GM12878 (cell line): ENCODE results near the gene CFAP74. TPM values are rescaled to one million over a fixed set of nuclear protein-coding genes. Genes with fewer than 3 reads are reported as not detected.

Source experiments
- ATAC-seq: fragments of 200-7000 bp; cut with Tn5 transposase; 3 replicates; pipeline ENCODE4 v1.9.1; 2020; ENCODE audit warnings: mild to moderate bottlenecking, moderate library complexity
- BruUV-seq: library from RNA; stranded (reverse); fragments of 400-500 nt; replicated peaks from 2 replicates; lab custom pipeline; 2021; lab: Mats Ljungman, UMichigan
- CTCF ChIA-PET: fragments of 300-600 bp; sonication (Branson Sonifier 250); formaldehyde crosslinking; extraction: SDS; loops from one replicate; lab custom pipeline; 2021; ENCODE audit warnings: inconsistent platforms; lab: Yijun Ruan, JAX
- POLR2A ChIA-PET: fragments of 350-600 bp; formaldehyde crosslinking; extraction: SDS; loops from one replicate; lab custom pipeline; 2021; ENCODE audit warnings: inconsistent platforms; lab: Charles Lee
- RAD21 ChIA-PET: fragments of 300-600 bp; sonication (Branson Sonifier 250); formaldehyde crosslinking; loops from one replicate; lab custom pipeline; 2023; ENCODE audit warnings: antibody characterized with exemption; ENCODE audit not compliant: unreplicated experiment; lab: Charles Lee
- SMC1A ChIA-PET: fragments of 300-600 bp; sonication (Branson Sonifier 250); formaldehyde crosslinking; loops from one replicate; lab custom pipeline; 2023; ENCODE audit not compliant: unreplicated experiment, uncharacterized antibody; lab: Charles Lee
- DNase-seq: peaks from one replicate; pipeline ENCODE4 v3.0.0-alpha.2; 2011; ENCODE audit warnings: low read depth, low spot score
- FAIRE-seq: peaks from 3 replicates; lab custom pipeline; 2011; peaks lifted over from hg19 to GRCh38; lab: Jason Lieb, UNC
- H2AFZ ChIP-seq: 2 replicates; pipeline ENCODE4 v1.6.0; 2011; ENCODE audit warnings: low read depth, low read length, control low read depth; ENCODE audit not compliant: control insufficient read depth
- H3K27ac ChIP-seq: 2 replicates; pipeline ENCODE4 v1.5.1; 2011; ENCODE audit warnings: control low read depth; ENCODE audit not compliant: control insufficient read depth, insufficient read depth
- H3K27me3 ChIP-seq, 2 experiments: replicated peaks in 1 of 2; 2 replicates each; pipeline versions ENCODE4 v1.6.0 to v1.6.1; 2011; ENCODE audit warnings: low read length in 1 of 2; ENCODE audit not compliant: control insufficient read depth in 2 of 2, insufficient read depth in 2 of 2
- H3K36me3 ChIP-seq, 2 experiments: 2 replicates each; pipeline ENCODE4 v1.5.1; 2011; ENCODE audit warnings: low read length in 1 of 2; ENCODE audit not compliant: control insufficient read depth in 2 of 2, insufficient read depth in 2 of 2
- H3K4me1 ChIP-seq: 2 replicates; pipeline ENCODE4 v1.6.1; 2011; ENCODE audit warnings: mild to moderate bottlenecking, low read length, moderate library complexity, mixed read lengths; ENCODE audit not compliant: control insufficient read depth, insufficient read depth
- H3K4me2 ChIP-seq: 2 replicates; pipeline ENCODE4 v1.6.0; 2011; ENCODE audit warnings: control low read depth; ENCODE audit not compliant: control insufficient read depth, insufficient read depth
- H3K4me3 ChIP-seq: fragments of 200-600 bp; sonication (generic); 2 replicates; pipeline ENCODE4 v1.5.1; 2016
- H3K79me2 ChIP-seq: 2 replicates; pipeline ENCODE4 v1.6.0; 2011; ENCODE audit warnings: low read length; ENCODE audit not compliant: control insufficient read depth, insufficient read depth
- H3K9ac ChIP-seq: 2 replicates; pipeline ENCODE4 v1.8.0; 2011; ENCODE audit warnings: low read length, control low read depth, mixed read lengths; ENCODE audit not compliant: control insufficient read depth, insufficient read depth
- H3K9me3 ChIP-seq: replicated peaks from 3 replicates; pipeline ENCODE4 v1.5.1; 2011; ENCODE audit warnings: mild to moderate bottlenecking, low read length; ENCODE audit not compliant: control insufficient read depth, insufficient read depth
- H4K20me1 ChIP-seq: 2 replicates; pipeline ENCODE4 v1.6.0; 2011; ENCODE audit not compliant: control insufficient read depth, insufficient read depth
- BHLHE40 ChIP-seq, 2 experiments: fragments of 450-650 bp in 1 of 2; IDR thresholded peaks; 2 replicates each; pipeline ENCODE4 v1.6.1; 2011 to 2017; ENCODE audit warnings: low read depth in 2 of 2, borderline replicate concordance in 1 of 2, improper control_type of control experiment in 1 of 2, low read length in 1 of 2, mild to moderate bottlenecking in 1 of 2
- CHD4 ChIP-seq: fragments of 200-600 bp; sonication (generic); IDR thresholded peaks from 2 replicates; pipeline ENCODE4 v1.6.1; 2016; ENCODE audit warnings: mild to moderate bottlenecking
- CREB1 ChIP-seq: IDR thresholded peaks from 2 replicates; pipeline ENCODE4 v1.6.1; 2012; ENCODE audit warnings: low read depth, mild to moderate bottlenecking, inconsistent platforms
- FOS ChIP-seq: IDR thresholded peaks from 3 replicates; pipeline ENCODE4 v1.6.1; 2011; ENCODE audit warnings: borderline replicate concordance; ENCODE audit not compliant: insufficient read length; ENCODE audit errors: extremely low read depth
- FOXK2 ChIP-seq: fragments of 450-650 bp; IDR thresholded peaks from 2 replicates; pipeline ENCODE4 v1.6.1; 2017; ENCODE audit warnings: mild to moderate bottlenecking, moderate library complexity
- IKZF2 ChIP-seq, 2 experiments: fragments of 450-650 bp; IDR thresholded peaks; 2 replicates each; pipeline ENCODE4 v1.6.1; 2017; ENCODE audit warnings: mild to moderate bottlenecking in 2 of 2, moderate library complexity in 2 of 2
- JUND ChIP-seq: IDR thresholded peaks from 2 replicates; pipeline ENCODE4 v1.6.1; 2012; ENCODE audit warnings: low read depth, mild to moderate bottlenecking, low read length, improper control_type of control experiment, moderate library complexity
- PRDM15 ChIP-seq: fragments of 450-650 bp; formaldehyde crosslinking; IDR thresholded peaks from 2 replicates; pipeline ENCODE4 v1.4.0; 2020; ENCODE audit warnings: mild to moderate bottlenecking, moderate library complexity
- TBL1XR1 ChIP-seq: IDR thresholded peaks from 2 replicates; pipeline ENCODE4 v1.6.1; 2012; ENCODE audit warnings: low read depth, low read length, improper control_type of control experiment
- WRNIP1 ChIP-seq: IDR thresholded peaks from 2 replicates; pipeline ENCODE4 v1.6.1; 2011; ENCODE audit warnings: low read depth, low read length, improper control_type of control experiment, borderline replicate concordance
- ZBED1 ChIP-seq: IDR thresholded peaks from 2 replicates; pipeline ENCODE4 v1.6.1; 2016; ENCODE audit warnings: borderline replicate concordance
- ZNF217 ChIP-seq: fragments of 450-650 bp; IDR thresholded peaks from 2 replicates; pipeline ENCODE4 v1.6.1; 2017; ENCODE audit warnings: antibody characterized with exemption, mild to moderate bottlenecking
- ZNF384 ChIP-seq: IDR thresholded peaks from 2 replicates; pipeline ENCODE4 v1.6.1; 2012; ENCODE audit warnings: low read depth, mild to moderate bottlenecking, low read length, improper control_type of control experiment, borderline replicate concordance
- WGBS: methylation state at CpG from one replicate; pipeline ENCODE4 v1.1.6; 2016; ENCODE audit warnings: low lambda C conversion rate; ENCODE audit not compliant: insufficient replicate concordance, insufficient coverage; ENCODE audit errors: missing lambda C conversion rate; 5-methylcytosine and 5-hydroxymethylcytosine counted together
- in situ Hi-C: fragments of 300-500 bp; cut with MboI; formaldehyde crosslinking; loops from 9 replicates; pipeline ENCODE4 v1.14.3; 2018; ENCODE audit warnings: mixed read lengths
- intact Hi-C: fragments of 100-400 bp; cut with micrococcal nuclease; formaldehyde crosslinking; loops from one replicate; pipeline ENCODE4 v1.14.2; 2022; ENCODE audit not compliant: unreplicated experiment
- polyA plus RNA-seq, 11 experiments: library from polyadenylated mRNA; depleted of rRNA in 4 of 11; unstranded in 6 of 11; stranded (reverse) in 5 of 11; fragments of >200 nt; fragmentation: Nextera tagmentation in 4 of 11; fragmentation: Illumina TruSeq in 1 of 11; extraction: Ambion mirVana in 4 of 11; extraction: Trizol in 1 of 11; gene quantifications; 1 replicate in 1 of 11; 2 replicates in 10 of 11; pipeline versions ENCODE4 v1.2.1 to v1.2.3, GENCODE V29; 2011 to 2016; ENCODE audit warnings: inconsistent platforms in 2 of 11, missing spikeins in 2 of 11, low read depth in 1 of 11
- total RNA-seq, 4 experiments: library from RNA; depleted of rRNA in 3 of 4; stranded (reverse); fragments of >200 nt in 3 of 4; fragmentation: Illumina TruSeq in 1 of 4; extraction: Trizol in 1 of 4; gene quantifications; 2 replicates each; pipeline versions ENCODE4 v1.2.1 to v1.2.3, GENCODE V29; 2013 to 2021

Gene CFAP74
- total and polyA plus RNA-seq, 10 of the 15 experiments (the other 5 are each of a cell fraction or from before 2014, with no cell fraction given): 0.01 TPM; not detected in 9

- no peaks in the 10 kb centered on the region; the same call in 2 of the 3 replicates for H3K9me3 ChIP-seq
- SMC1A ChIA-PET: no interaction called here
- POLR2A ChIA-PET: no interaction called here
These were observed 37.4 kb downstream of the CFAP74 start for GRCh38 chr1:1966071-1966740.

More at GRCh38 chr1:1966071-1966740, 37.4 kb downstream of the CFAP74 start:
- in situ Hi-C loops: loop anchor here (25.0 kb wide), 1 partner anchor 821 kb away; no protein-coding TSS in a partner anchor
- TF ChIP-seq ZNF217 (no peak), CHD4 (no peak), IKZF2 (IDR thresholded peaks at IDR 0.05) (no peak), PRDM15 (CRISPR knock-in tag) (no peak), JUND (no peak), TBL1XR1 (no peak), WRNIP1 (no peak), CREB1 (no peak), FOXK2 (no peak), BHLHE40 (IDR thresholded peaks at IDR 0.05; ENCODE audit: borderline replicate concordance in 1 of 2, low read depth in 2 of 2, low read length in 1 of 2) (no peak), FOS (no peak), ZBED1 (no peak), ZNF384 (no peak)
- Histone ChIP-seq H3K36me3 (no peaks in the 10 kb centered on the region), H3K27me3 (no peaks in the 10 kb centered on the region; a peak in 1 of 4 replicates), H2AFZ (no peak overlapping the region), H4K20me1 (no peaks in the 10 kb centered on the region), H3K4me2 (no peak overlapping the region), H3K9ac (no peak overlapping the region), H3K79me2 (no peaks in the 10 kb centered on the region), H3K27ac (no peak overlapping the region), H3K4me1 (no peaks in the 10 kb centered on the region), H3K4me3 (no peak overlapping the region)
- CTCF ChIA-PET: no interaction called here
- ATAC-seq (no peak), FAIRE-seq (no peak), DNase-seq (no peak)
- RAD21 ChIA-PET: no interaction called here
- BruUV-seq: no TSS peak
- intact Hi-C loops: no loop called here
- WGBS: 26% methylated on average over 38 of the region's 38 CpGs
